ENCODE measurements around the gene LEMD2.

LEMD2 gene

GRCh38 chr6:33749401-33749800, 39.5 kb downstream of the LEMD2 start:
- Histone ChIP-seq H3K9me3 (ENCODE audit: control insufficient read depth, low read length) (no peaks in the 10 kb centered on the region), H3K9ac (ENCODE audit: low read length) (no peak overlapping the region), H3K4me3 (ENCODE audit: low read length) (no peak overlapping the region), H3K4me1 (ENCODE audit: control insufficient read depth, insufficient read depth, low read length) (peaks cover 28% of the 10 kb centered on the region), H3K36me3 (ENCODE audit: control insufficient read depth, insufficient read depth, low read length, severe bottlenecking) (no peaks in the 10 kb centered on the region), H3K27me3 (replicated peaks; ENCODE audit: control insufficient read depth, insufficient read depth, low read length) (peaks cover 14% of the 10 kb centered on the region)
- DNase-seq (ENCODE audit: low read depth), result no peak

- H3K4me1 ChIP-seq (ENCODE audit: control insufficient read depth, insufficient read depth, low read length), result peaks cover 28% of the 10 kb centered on the region
- no peak for DNase-seq (ENCODE audit: low read depth)
- H3K9ac ChIP-seq (ENCODE audit: low read length), result no peak overlapping the region
- H3K9me3 ChIP-seq (ENCODE audit: control insufficient read depth, low read length), result no peaks in the 10 kb centered on the region
- H3K27me3 ChIP-seq (replicated peaks; ENCODE audit: control insufficient read depth, insufficient read depth, low read length), result peaks cover 18% of the 10 kb centered on the region
- H3K4me3 ChIP-seq (ENCODE audit: low read length), result no peak overlapping the region
- H3K36me3 ChIP-seq (ENCODE audit: control insufficient read depth, insufficient read depth, low read length, severe bottlenecking), result no peaks in the 10 kb centered on the region
Measured at GRCh38 chr6:33748841-33749240, 40.1 kb downstream of the LEMD2 start.

- peaks cover 28% of the 10 kb centered on the region for H3K4me1 ChIP-seq (ENCODE audit: control insufficient read depth, insufficient read depth, low read length)
Measured at GRCh38 chr6:33747823-33748222, 41.1 kb downstream of the LEMD2 start.

GRCh38 chr6:33746651-33747100, 42.3 kb downstream of the LEMD2 start, which contains the start of gene IP6K3:
TSS of gene IP6K3 (minus strand) at chr6:33746905. CDS start at chr6:33735476, 11,429 bp downstream.
- DNase-seq (ENCODE audit: low read depth), result no peak
- no peaks in the 10 kb centered on the region for H3K36me3 ChIP-seq (ENCODE audit: control insufficient read depth, insufficient read depth, low read length, severe bottlenecking)
- no peak within 1 kb of the TSS for H3K4me3 ChIP-seq (ENCODE audit: low read length)
- no peaks in the 10 kb centered on the region for H3K9me3 ChIP-seq (ENCODE audit: control insufficient read depth, low read length)
- peaks cover 22% of the 10 kb centered on the region for H3K27me3 ChIP-seq (replicated peaks; ENCODE audit: control insufficient read depth, insufficient read depth, low read length)
- peaks cover 24% of the 10 kb centered on the region for H3K4me1 ChIP-seq (ENCODE audit: control insufficient read depth, insufficient read depth, low read length)
- no peak within 1 kb of the TSS for H3K9ac ChIP-seq (ENCODE audit: low read length)

More at GRCh38 chr6:33747823-33748222, 41.1 kb downstream of the LEMD2 start:
- H3K27me3 ChIP-seq (replicated peaks; ENCODE audit: control insufficient read depth, insufficient read depth, low read length), result peaks cover 25% of the 10 kb centered on the region
- no peak for DNase-seq (ENCODE audit: low read depth)
- H3K4me3 ChIP-seq (ENCODE audit: low read length), result no peak overlapping the region
- no peaks in the 10 kb centered on the region for H3K36me3 ChIP-seq (ENCODE audit: control insufficient read depth, insufficient read depth, low read length, severe bottlenecking)
- no peak overlapping the region for H3K9ac ChIP-seq (ENCODE audit: low read length)
- no peaks in the 10 kb centered on the region for H3K9me3 ChIP-seq (ENCODE audit: control insufficient read depth, low read length)

GRCh38 chr6:33746036-33746600, 42.8 kb downstream of the LEMD2 start:
- Histone ChIP-seq H3K4me1 (ENCODE audit: control insufficient read depth, insufficient read depth, low read length) (peaks cover 19% of the 10 kb centered on the region), H3K27me3 (replicated peaks; ENCODE audit: control insufficient read depth, insufficient read depth, low read length) (peaks cover 22% of the 10 kb centered on the region), H3K9me3 (ENCODE audit: control insufficient read depth, low read length) (no peaks in the 10 kb centered on the region), H3K9ac (ENCODE audit: low read length) (no peak overlapping the region), H3K4me3 (ENCODE audit: low read length) (no peak overlapping the region), H3K36me3 (ENCODE audit: control insufficient read depth, insufficient read depth, low read length, severe bottlenecking) (no peaks in the 10 kb centered on the region)
- DNase-seq (ENCODE audit: low read depth), result peak; percentile 60

- Histone ChIP-seq H3K9ac (ENCODE audit: low read length) (peak overlapping the region; percentile 9), H3K4me3 (ENCODE audit: low read length) (no peak overlapping the region), H3K4me1 (ENCODE audit: control insufficient read depth, insufficient read depth, low read length) (peaks cover 15% of the 10 kb centered on the region), H3K36me3 (ENCODE audit: control insufficient read depth, insufficient read depth, low read length, severe bottlenecking) (no peaks in the 10 kb centered on the region), H3K27me3 (replicated peaks; ENCODE audit: control insufficient read depth, insufficient read depth, low read length) (peaks cover 25% of the 10 kb centered on the region), H3K9me3 (ENCODE audit: control insufficient read depth, low read length) (no peaks in the 10 kb centered on the region)
- no peak for DNase-seq (ENCODE audit: low read depth)
Measured at GRCh38 chr6:33745548-33745947, 43.4 kb downstream of the LEMD2 start.

GRCh38 chr6:33744895-33745546, 43.9 kb downstream of the LEMD2 start:
- no peaks in the 10 kb centered on the region for H3K9me3 ChIP-seq (ENCODE audit: control insufficient read depth, low read length)
- H3K4me1 ChIP-seq (ENCODE audit: control insufficient read depth, insufficient read depth, low read length), result peaks cover 19% of the 10 kb centered on the region
- peak overlapping the region; percentile 9 for H3K9ac ChIP-seq (ENCODE audit: low read length)
- no peak overlapping the region for H3K4me3 ChIP-seq (ENCODE audit: low read length)
- H3K36me3 ChIP-seq (ENCODE audit: control insufficient read depth, insufficient read depth, low read length, severe bottlenecking), result no peaks in the 10 kb centered on the region
- peaks cover 25% of the 10 kb centered on the region for H3K27me3 ChIP-seq (replicated peaks; ENCODE audit: control insufficient read depth, insufficient read depth, low read length)
- DNase-seq (ENCODE audit: low read depth), result no peak

- Histone ChIP-seq H3K27me3 (replicated peaks; ENCODE audit: control insufficient read depth, insufficient read depth, low read length) (peaks cover 25% of the 10 kb centered on the region), H3K9me3 (ENCODE audit: control insufficient read depth, low read length) (no peaks in the 10 kb centered on the region), H3K4me1 (ENCODE audit: control insufficient read depth, insufficient read depth, low read length) (peaks cover 22% of the 10 kb centered on the region), H3K9ac (ENCODE audit: low read length) (no peak overlapping the region), H3K4me3 (ENCODE audit: low read length) (no peak overlapping the region), H3K36me3 (ENCODE audit: control insufficient read depth, insufficient read depth, low read length, severe bottlenecking) (no peaks in the 10 kb centered on the region)
- peak; percentile 89 for DNase-seq (ENCODE audit: low read depth)
Measured at GRCh38 chr6:33744001-33744848, 44.7 kb downstream of the LEMD2 start.

GRCh38 chr6:33742837-33743236, 46.1 kb downstream of the LEMD2 start:
- no peaks in the 10 kb centered on the region for H3K36me3 ChIP-seq (ENCODE audit: control insufficient read depth, insufficient read depth, low read length, severe bottlenecking)
- H3K4me3 ChIP-seq (ENCODE audit: low read length), result no peak overlapping the region
- H3K9ac ChIP-seq (ENCODE audit: low read length), result no peak overlapping the region
- H3K9me3 ChIP-seq (ENCODE audit: control insufficient read depth, low read length), result no peaks in the 10 kb centered on the region
- peaks cover 29% of the 10 kb centered on the region for H3K27me3 ChIP-seq (replicated peaks; ENCODE audit: control insufficient read depth, insufficient read depth, low read length)
- peaks cover 22% of the 10 kb centered on the region for H3K4me1 ChIP-seq (ENCODE audit: control insufficient read depth, insufficient read depth, low read length)
- no peak for DNase-seq (ENCODE audit: low read depth)

GRCh38 chr6:33742092-33742491, 46.8 kb downstream of the LEMD2 start:
- Histone ChIP-seq H3K4me3 (ENCODE audit: low read length) (no peak overlapping the region), H3K4me1 (ENCODE audit: control insufficient read depth, insufficient read depth, low read length) (peaks cover 22% of the 10 kb centered on the region), H3K9ac (ENCODE audit: low read length) (no peak overlapping the region), H3K9me3 (ENCODE audit: control insufficient read depth, low read length) (no peaks in the 10 kb centered on the region), H3K27me3 (replicated peaks; ENCODE audit: control insufficient read depth, insufficient read depth, low read length) (peaks cover 29% of the 10 kb centered on the region), H3K36me3 (ENCODE audit: control insufficient read depth, insufficient read depth, low read length, severe bottlenecking) (no peaks in the 10 kb centered on the region)
- DNase-seq (ENCODE audit: low read depth), result no peak

GRCh38 chr6:33740794-33741193, 48.1 kb downstream of the LEMD2 start:
- peaks cover 29% of the 10 kb centered on the region for H3K27me3 ChIP-seq (replicated peaks; ENCODE audit: control insufficient read depth, insufficient read depth, low read length)
- H3K9me3 ChIP-seq (ENCODE audit: control insufficient read depth, low read length), result no peaks in the 10 kb centered on the region
- no peak overlapping the region for H3K4me3 ChIP-seq (ENCODE audit: low read length)
- peaks cover 13% of the 10 kb centered on the region for H3K4me1 ChIP-seq (ENCODE audit: control insufficient read depth, insufficient read depth, low read length)
- no peak overlapping the region for H3K9ac ChIP-seq (ENCODE audit: low read length)
- H3K36me3 ChIP-seq (ENCODE audit: control insufficient read depth, insufficient read depth, low read length, severe bottlenecking), result no peaks in the 10 kb centered on the region
- no peak for DNase-seq (ENCODE audit: low read depth)

Measured in adipocyte (in vitro differentiated cells).